H1 (cell line): ENCODE data around the gene OPCML. TPM values are rescaled to one million over a fixed set of nuclear protein-coding genes. Genes with fewer than 3 reads are reported as not detected.

Source experiments
- CTCF ChIA-PET: fragments of 300-600 bp; sonication (Branson Sonifier 250); formaldehyde crosslinking; loops from one replicate; lab custom pipeline; 2021; ENCODE audit not compliant: partially characterized antibody; lab: Charles Lee
- POLR2A ChIA-PET: fragments of 300-600 bp; sonication (Branson Sonifier 250); formaldehyde crosslinking; loops from one replicate; lab custom pipeline; 2021; ENCODE audit warnings: inconsistent platforms; ENCODE audit not compliant: partially characterized antibody; lab: Charles Lee
- DNase-seq, 2 experiments: peaks; one replicate each; pipeline versions ENCODE4 v3.0.0 to v3.0.0-alpha.2; 2010 to 2022; ENCODE audit warnings: low spot score in 2 of 2, low read depth in 1 of 2, mixed read lengths in 1 of 2
- FAIRE-seq: peaks from 2 replicates; lab custom pipeline; 2011; peaks lifted over from hg19 to GRCh38; lab: Jason Lieb, UNC
- H2AFZ ChIP-seq: 2 replicates; pipeline ENCODE4 v1.8.1; 2012; ENCODE audit warnings: low read length, inconsistent platforms
- H2AK5ac ChIP-seq: 2 replicates; pipeline ENCODE4 v1.6.1; 2013; ENCODE audit warnings: low read depth, low read length
- H2BK120ac ChIP-seq: replicated peaks from 2 replicates; pipeline ENCODE3; 2013; ENCODE audit warnings: low read depth, low read length, inconsistent platforms
- H2BK12ac ChIP-seq: 2 replicates; pipeline ENCODE4 v1.6.1; 2013; ENCODE audit warnings: low read depth, low read length
- H2BK15ac ChIP-seq: 2 replicates; pipeline ENCODE4 v1.6.1; 2013; ENCODE audit warnings: low read length
- H2BK20ac ChIP-seq: 2 replicates; pipeline ENCODE4 v1.6.1; 2013; ENCODE audit warnings: low read length
- H2BK5ac ChIP-seq: 2 replicates; pipeline ENCODE4 v1.6.1; 2013; ENCODE audit warnings: low read depth, low read length
- H3K14ac ChIP-seq: 2 replicates; pipeline ENCODE4 v1.6.1; 2013; ENCODE audit warnings: inconsistent platforms; ENCODE audit not compliant: insufficient read length
- H3K18ac ChIP-seq: 2 replicates; pipeline ENCODE4 v1.6.1; 2013; ENCODE audit warnings: low read length; ENCODE audit errors: extremely low read depth
- H3K23ac ChIP-seq: 2 replicates; pipeline ENCODE4 v1.6.1; 2013; ENCODE audit warnings: inconsistent platforms; ENCODE audit not compliant: insufficient read length
- H3K23me2 ChIP-seq: 2 replicates; pipeline ENCODE4 v1.6.1; 2013; ENCODE audit warnings: low read depth, low read length
- H3K27ac ChIP-seq: 2 replicates; pipeline ENCODE4 v1.6.1; 2011; ENCODE audit warnings: low read depth, low read length, inconsistent platforms
- H3K27me3 ChIP-seq, 4 experiments: replicated peaks in 1 of 4; 1 replicate in 1 of 4; 2 replicates in 3 of 4; pipeline versions ENCODE4 v1.6.1 to v1.8.1; 2011 to 2013; ENCODE audit warnings: low read length in 3 of 4, mild to moderate bottlenecking in 3 of 4, inconsistent platforms in 2 of 4, mixed read lengths in 2 of 4, moderate library complexity in 1 of 4; ENCODE audit not compliant: control insufficient read depth in 3 of 4, insufficient read depth in 3 of 4; ENCODE audit errors: extremely low read depth in 1 of 4
- H3K36me3 ChIP-seq, 4 experiments: 2 replicates each; pipeline versions ENCODE4 v1.6.1 to v1.8.1; 2011 to 2013; ENCODE audit warnings: mild to moderate bottlenecking in 4 of 4, low read length in 3 of 4, moderate library complexity in 2 of 4, control low read depth in 1 of 4, inconsistent platforms in 1 of 4; ENCODE audit not compliant: insufficient read depth in 4 of 4, control insufficient read depth in 2 of 4
- H3K4ac ChIP-seq: replicated peaks from 2 replicates; pipeline ENCODE3; 2013; ENCODE audit warnings: low read length, low read depth, mixed read lengths, inconsistent platforms; ENCODE audit not compliant: insufficient read length
- H3K4me1 ChIP-seq, 4 experiments: replicated peaks in 1 of 4; 1 replicate in 1 of 4; 2 replicates in 3 of 4; pipeline versions ENCODE4 v1.6.1 to v1.8.1; 2011 to 2013; ENCODE audit warnings: low read length in 3 of 4, inconsistent platforms in 2 of 4, mixed read lengths in 1 of 4; ENCODE audit not compliant: insufficient read depth in 4 of 4, control insufficient read depth in 3 of 4
- H3K4me2 ChIP-seq, 2 experiments: 2 replicates each; pipeline versions ENCODE4 v1.6.1 to v1.8.1; 2011 to 2013; ENCODE audit warnings: low read depth in 2 of 2, low read length in 2 of 2, control low read depth in 1 of 2, inconsistent platforms in 1 of 2, mild to moderate bottlenecking in 1 of 2; ENCODE audit not compliant: insufficient read depth in 1 of 2
- H3K4me3 ChIP-seq, 4 experiments: fragments of 200-600, 300-600 bp in 1 of 4; sonication (generic), shearing (Covaris generic), sonication (Bioruptor Twin) in 1 of 4; 2 replicates each; pipeline versions ENCODE4 v1.5.1 to v1.8.1; 2011 to 2016; ENCODE audit warnings: low read length in 4 of 4, low read depth in 3 of 4, control low read depth in 2 of 4, inconsistent platforms in 2 of 4, mild to moderate bottlenecking in 2 of 4, mixed read lengths in 1 of 4, moderate library complexity in 1 of 4; ENCODE audit not compliant: insufficient read depth in 2 of 4; ENCODE audit errors: extremely low read depth in 1 of 4
- H3K56ac ChIP-seq: replicated peaks from 2 replicates; pipeline ENCODE3; 2013; ENCODE audit warnings: low read depth, mild to moderate bottlenecking, mixed read lengths, low read length, inconsistent platforms; ENCODE audit not compliant: insufficient read length
- H3K79me1 ChIP-seq: 2 replicates; pipeline ENCODE4 v1.6.1; 2013; ENCODE audit warnings: low read depth, low read length, control low read depth
- H3K79me2 ChIP-seq, 2 experiments: 2 replicates each; pipeline versions ENCODE4 v1.6.1 to v1.8.1; 2012 to 2013; ENCODE audit warnings: low read length in 2 of 2, mild to moderate bottlenecking in 2 of 2, inconsistent platforms in 1 of 2; ENCODE audit not compliant: insufficient read depth in 2 of 2, control insufficient read depth in 1 of 2
- H3K9ac ChIP-seq, 4 experiments: replicated peaks in 1 of 4; 1 replicate in 1 of 4; 2 replicates in 3 of 4; pipeline versions ENCODE4 v1.6.1 to v1.8.1; 2011 to 2013; ENCODE audit warnings: low read depth in 3 of 4, low read length in 3 of 4, control low read depth in 2 of 4, mild to moderate bottlenecking in 2 of 4, moderate library complexity in 2 of 4, inconsistent platforms in 1 of 4; ENCODE audit errors: extremely low read depth in 1 of 4
- H3K9me3 ChIP-seq, 2 experiments: 2 replicates each; pipeline versions ENCODE4 v1.6.1 to v1.8.1; 2012 to 2013; ENCODE audit warnings: mild to moderate bottlenecking in 2 of 2, moderate library complexity in 2 of 2, control low read depth in 1 of 2, inconsistent platforms in 1 of 2, low read depth in 1 of 2, low read length in 1 of 2, mixed read lengths in 1 of 2; ENCODE audit not compliant: insufficient read depth in 2 of 2
- H4K20me1 ChIP-seq, 2 experiments: replicated peaks in 1 of 2; 2 replicates each; pipeline versions ENCODE3 to v1.8.1; 2011 to 2013; ENCODE audit warnings: inconsistent platforms in 2 of 2, low read length in 2 of 2, mild to moderate bottlenecking in 1 of 2; ENCODE audit not compliant: insufficient read depth in 2 of 2, control insufficient read depth in 1 of 2
- H4K5ac ChIP-seq: 2 replicates; pipeline ENCODE4 v1.6.1; 2013; ENCODE audit warnings: low read length, low read depth, mixed read lengths, inconsistent platforms; ENCODE audit not compliant: insufficient read length
- H4K8ac ChIP-seq: 2 replicates; pipeline ENCODE4 v1.8.0; 2013; ENCODE audit warnings: mild to moderate bottlenecking, moderate library complexity, low read length, inconsistent platforms; ENCODE audit not compliant: insufficient read depth; ENCODE audit errors: extremely low read depth
- H4K91ac ChIP-seq: replicated peaks from 2 replicates; pipeline ENCODE3; 2013; ENCODE audit warnings: low read length, mixed read lengths, inconsistent platforms; ENCODE audit not compliant: insufficient read length
- BCL11A ChIP-seq, 2 experiments: IDR thresholded peaks; one replicate each; pipeline ENCODE4 v1.6.1; 2011; ENCODE audit warnings: low read depth in 2 of 2, low read length in 2 of 2, mild to moderate bottlenecking in 2 of 2
- E2F6 ChIP-seq: IDR thresholded peaks from 2 replicates; pipeline ENCODE4 v1.6.1; 2012; ENCODE audit warnings: inconsistent platforms
- EGR1 ChIP-seq: IDR thresholded peaks from 2 replicates; pipeline ENCODE4 v1.6.1; 2011; ENCODE audit warnings: low read depth, low read length, borderline replicate concordance
- NANOG ChIP-seq: IDR thresholded peaks from 2 replicates; pipeline ENCODE4 v1.6.1; 2011; ENCODE audit warnings: low read length, low read depth, mild to moderate bottlenecking, inconsistent platforms; ENCODE audit not compliant: insufficient read depth, poor library complexity, severe bottlenecking
- NRF1 ChIP-seq: IDR thresholded peaks from 2 replicates; pipeline ENCODE4 v1.6.1; 2011; ENCODE audit warnings: mild to moderate bottlenecking, low read depth, low read length, improper control_type of control experiment
- PHF8 ChIP-seq: fragments of 200-600 bp; sonication (generic); conservative IDR thresholded peaks from 2 replicates; pipeline ENCODE4 v1.7.1; 2012; ENCODE audit warnings: low read depth, mild to moderate bottlenecking, inconsistent platforms, low read length, moderate library complexity
- RNF2 ChIP-seq: fragments of 200-900, 300-1000 bp; sonication (generic); IDR thresholded peaks from 2 replicates; pipeline ENCODE4 v1.7.1; 2016; ENCODE audit warnings: borderline replicate concordance, low read depth, mild to moderate bottlenecking, antibody characterized with exemption, low read length; ENCODE audit not compliant: poor library complexity, severe bottlenecking; ENCODE audit errors: missing control alignments
- WGBS, 2 experiments: shearing (Covaris generic) in 1 of 2; methylation state at CpG; one replicate each; pipeline versions ENCODE4 v1.1.6 to v1.1.7; 2013 to 2015; ENCODE audit warnings: low lambda C conversion rate in 2 of 2, mixed read lengths in 2 of 2, inconsistent platforms in 1 of 2, low coverage in 1 of 2, missing lambda C conversion rate in 1 of 2; ENCODE audit not compliant: insufficient replicate concordance in 2 of 2, insufficient coverage in 1 of 2, insufficient read length in 1 of 2; ENCODE audit errors: extremely low coverage in 1 of 2, missing lambda C conversion rate in 1 of 2; 5-methylcytosine and 5-hydroxymethylcytosine counted together
- polyA plus RNA-seq, 7 experiments: library from polyadenylated mRNA; depleted of rRNA in 3 of 7; stranded (reverse) in 5 of 7; unstranded in 2 of 7; fragments of >200 nt in 5 of 7; fragments of 200-250 nt in 2 of 7; gene quantifications; 1 replicate in 5 of 7; 2 replicates in 1 of 7; 4 replicates in 1 of 7; pipeline versions ENCODE4 v1.2.1 to v1.2.3, GENCODE V29; 2011 to 2013; ENCODE audit warnings: missing spikeins in 2 of 7, mixed read lengths in 2 of 7
- total RNA-seq: library from RNA; stranded (reverse); fragmentation: NEBNext Ultra II Directional; extraction: Animal tissue kit (Norgen Biotek cat#: 25700); gene quantifications from 2 replicates; pipeline ENCODE4 v1.2.1, GENCODE V29; 2021

OPCML gene
- total and polyA plus RNA-seq, 2 of the 8 experiments (the other 6 are each of a cell fraction or from before 2014, with no cell fraction given) = 2.3 to 3.1 TPM

- H3K36me3 ChIP-seq = no peaks in the 10 kb centered on the region; a peak in 1 of 8 replicates
- POLR2A ChIA-PET = no interaction called here
- H3K14ac ChIP-seq = no peak overlapping the region
- H3K9ac ChIP-seq = no peak overlapping the region
- no peak overlapping the region for H4K5ac ChIP-seq
- H2BK15ac ChIP-seq = no peak overlapping the region
- no peak overlapping the region for H2AFZ ChIP-seq
- CTCF ChIA-PET = no interaction called here
- no peak overlapping the region for H2AK5ac ChIP-seq
- TF ChIP-seq PHF8 = no peak
- TF ChIP-seq EGR1 = no peak
- TF ChIP-seq NRF1 = no peak
- no peak for TF ChIP-seq E2F6
- TF ChIP-seq RNF2 = no peak
- TF ChIP-seq BCL11A (IDR thresholded peaks at IDR 0.05; ENCODE audit: low read depth in 2 of 2, low read length in 2 of 2) = no peak
- TF ChIP-seq NANOG = no peak
- peaks cover 0 to 2% of the 10 kb centered on the region in 2 experiments; a peak in 1 of 4 replicates for H3K9me3 ChIP-seq
- no peak overlapping the region for H2BK120ac ChIP-seq
- no peak overlapping the region for H2BK12ac ChIP-seq
- no peak overlapping the region for H2BK20ac ChIP-seq
- no peaks in the 10 kb centered on the region for H3K79me2 ChIP-seq
- no peak overlapping the region for H3K4ac ChIP-seq
- no peak for DNase-seq
- FAIRE-seq = no peak
- 93% methylated on average over 5 of the region's 5 CpGs; no CpG with 5 or more reads in 1 of the 2 experiments for WGBS, 2 experiments
- no peak overlapping the region for H3K23ac ChIP-seq
- H4K20me1 ChIP-seq = no peaks in the 10 kb centered on the region
- H3K23me2 ChIP-seq = no peaks in the 10 kb centered on the region
- H3K4me2 ChIP-seq = no peak overlapping the region
- no peak overlapping the region for H4K8ac ChIP-seq
- no peak overlapping the region for H3K18ac ChIP-seq
- no peaks in the 10 kb centered on the region for H3K79me1 ChIP-seq
- no peaks in the 10 kb centered on the region for H3K27me3 ChIP-seq
- H4K91ac ChIP-seq = no peak overlapping the region
- no peak overlapping the region for H2BK5ac ChIP-seq
- H3K4me1 ChIP-seq = peaks cover 0 to 2% (median 0%) of the 10 kb centered on the region in 4 experiments; a peak in 3 of 7 replicates
- H3K27ac ChIP-seq = no peak overlapping the region
- no peak overlapping the region for H3K4me3 ChIP-seq
- no peak overlapping the region for H3K56ac ChIP-seq
Measured at GRCh38 chr11:133277886-133278285, 254.4 kb downstream of the OPCML start.
